Measurements from ENCODE around the gene PGP. TPM values are rescaled to one million over a fixed set of nuclear protein-coding genes. Genes with fewer than 3 reads are reported as not detected.

Gene PGP
- total RNA-seq, 1 donor from 2014 or later = 13.3 TPM

GRCh38 chr16:2232094-2232990 is 17.7 kb upstream of the PGP start:
- intact Hi-C loops (cut with DNase I) = no loop called here
- TF ChIP-seq CTCF (IDR thresholded peaks at IDR 0.05) = no peak
- Histone ChIP-seq H3K27me3 (ENCODE audit: low read depth) (peaks cover 24% of the 10 kb centered on the region), H3K27ac (no peak overlapping the region), H3K4me1 (peaks cover 15% of the 10 kb centered on the region), H3K9me3 (no peaks in the 10 kb centered on the region), H3K36me3 (peaks cover 78% of the 10 kb centered on the region), H3K4me3 (no peak overlapping the region)
- ATAC-seq (no peak), DNase-seq (no peak)

GRCh38 chr16:2231016-2231931 is 16.6 kb upstream of the PGP start:
- intact Hi-C loops (cut with DNase I) = no loop called here
- no peak for ATAC-seq
- DNase-seq = no peak

GRCh38 chr16:2230376-2230775 is 15.7 kb upstream of the PGP start:
- intact Hi-C loops (cut with DNase I) = no loop called here
- no peak for TF ChIP-seq CTCF (IDR thresholded peaks at IDR 0.05)
- no peaks in the 10 kb centered on the region for H3K9me3 ChIP-seq
- H3K4me1 ChIP-seq = peaks cover under 1% of the 10 kb centered on the region
- no peak for ATAC-seq
- H3K36me3 ChIP-seq = peaks cover 73% of the 10 kb centered on the region
- peak; percentile 39 for DNase-seq
- no peak overlapping the region for H3K27ac ChIP-seq
- H3K4me3 ChIP-seq = no peak overlapping the region
- H3K27me3 ChIP-seq (ENCODE audit: low read depth) = peaks cover 5% of the 10 kb centered on the region

More at GRCh38 chr16:2231016-2231931, 16.6 kb upstream of the PGP start:
- no peak for TF ChIP-seq CTCF (IDR thresholded peaks at IDR 0.05)
- Histone ChIP-seq H3K4me1 (peaks cover 4% of the 10 kb centered on the region), H3K4me3 (no peak overlapping the region), H3K36me3 (peaks cover 78% of the 10 kb centered on the region), H3K9me3 (no peaks in the 10 kb centered on the region), H3K27ac (no peak overlapping the region), H3K27me3 (ENCODE audit: low read depth) (peaks cover 13% of the 10 kb centered on the region)

GRCh38 chr16:2229632-2230250 is 15.1 kb upstream of the PGP start:
- no peaks in the 10 kb centered on the region for H3K27me3 ChIP-seq (ENCODE audit: low read depth)
- ATAC-seq (no peak), DNase-seq (no peak)
- H3K36me3 ChIP-seq = peaks cover 66% of the 10 kb centered on the region
- no peak overlapping the region for H3K27ac ChIP-seq
- H3K9me3 ChIP-seq = no peaks in the 10 kb centered on the region
- H3K4me3 ChIP-seq = no peak overlapping the region
- peaks cover 7% of the 10 kb centered on the region for H3K4me1 ChIP-seq
- no peak for TF ChIP-seq CTCF (IDR thresholded peaks at IDR 0.05)
- intact Hi-C loops (cut with DNase I) = no loop called here

- no peak for TF ChIP-seq CTCF (IDR thresholded peaks at IDR 0.05)
- no peak overlapping the region for H3K27ac ChIP-seq
- H3K4me3 ChIP-seq = no peak overlapping the region
- peaks cover 13% of the 10 kb centered on the region for H3K4me1 ChIP-seq
- DNase-seq (no peak), ATAC-seq (no peak)
- peaks cover 60% of the 10 kb centered on the region for H3K36me3 ChIP-seq
- intact Hi-C loops (cut with DNase I) = no loop called here
- no peaks in the 10 kb centered on the region for H3K9me3 ChIP-seq
- no peaks in the 10 kb centered on the region for H3K27me3 ChIP-seq (ENCODE audit: low read depth)
Measured at GRCh38 chr16:2229091-2229490, 14.5 kb upstream of the PGP start.
